HCT116 (cell line): Measurements from ENCODE around the gene CD40.

Experiments used
- CTCF ChIP-seq, 3 experiments: fragments of 200-600 bp in 1 of 3; sonication (generic) in 1 of 3; IDR thresholded peaks in 2 of 3; conservative IDR thresholded peaks in 1 of 3; 2 replicates each; pipeline ENCODE4 v1.5.1; 2012 to 2017; ENCODE audit warnings: low read depth in 2 of 3, low read length in 2 of 3, antibody characterized with exemption in 1 of 3, borderline replicate concordance in 1 of 3, control low read depth in 1 of 3, mild to moderate bottlenecking in 1 of 3, mixed read lengths in 1 of 3, mixed run types in 1 of 3, moderate library complexity in 1 of 3; ENCODE audit not compliant: insufficient read depth in 1 of 3
- POLR2AphosphoS5 ChIP-seq: IDR thresholded peaks from 2 replicates; pipeline ENCODE4 v1.6.1; 2011; ENCODE audit warnings: mild to moderate bottlenecking, low read depth, low read length, moderate library complexity
- REST ChIP-seq: IDR thresholded peaks from 2 replicates; pipeline ENCODE4 v1.6.1; 2012; ENCODE audit warnings: low read depth
- SP1 ChIP-seq: IDR thresholded peaks from 2 replicates; pipeline ENCODE4 v1.6.1; 2012; ENCODE audit warnings: low read depth
- ZFX ChIP-seq: fragments of 450-650 bp; IDR thresholded peaks from 2 replicates; pipeline ENCODE4 v1.6.1; 2017

DNA sequence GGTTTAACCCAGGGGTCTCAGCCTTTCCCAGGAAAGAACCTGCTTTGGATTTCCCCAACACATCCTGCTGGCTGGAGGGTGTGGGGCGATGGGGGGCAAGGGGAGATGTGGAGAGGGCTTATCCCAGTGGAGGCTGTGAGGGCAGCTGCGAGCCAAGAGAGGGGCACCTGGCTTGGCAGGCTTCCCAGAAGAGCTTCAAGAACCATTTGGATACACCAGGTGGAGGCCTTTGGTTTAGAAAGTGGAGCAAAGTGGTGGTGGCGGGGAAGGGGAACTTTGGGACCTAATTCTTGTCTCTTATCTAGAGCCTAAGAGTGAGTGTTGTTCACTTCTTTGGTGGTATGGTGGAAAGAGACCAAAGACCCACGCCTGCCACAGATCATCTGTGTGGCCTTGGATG is 12.4 kb downstream of the CD40 start:
- TF ChIP-seq REST (no peak), SP1 (no peak), POLR2AphosphoS5 (no peak), ZFX (no peak), CTCF (IDR thresholded peaks at IDR 0.05 in 2 of 3, conservative IDR thresholded peaks at IDR 0.05 in 1 of 3; ENCODE audit: borderline replicate concordance in 1 of 3, insufficient read depth in 1 of 3, low read depth in 2 of 3, low read length in 2 of 3) (no peak)
